Measurements from ENCODE around the gene CFAP54. TPM values are rescaled to one million over a fixed set of nuclear protein-coding genes. Genes with fewer than 3 reads are reported as not detected.
A peak's percentile ranks its signal among the peaks of the same experiment; 100 is the strongest.

The CFAP54 gene
- total and polyA plus RNA-seq, 2 of the 4 experiments (the other 2 are of a cell fraction), result 0.18 to 0.41 TPM

DNA sequence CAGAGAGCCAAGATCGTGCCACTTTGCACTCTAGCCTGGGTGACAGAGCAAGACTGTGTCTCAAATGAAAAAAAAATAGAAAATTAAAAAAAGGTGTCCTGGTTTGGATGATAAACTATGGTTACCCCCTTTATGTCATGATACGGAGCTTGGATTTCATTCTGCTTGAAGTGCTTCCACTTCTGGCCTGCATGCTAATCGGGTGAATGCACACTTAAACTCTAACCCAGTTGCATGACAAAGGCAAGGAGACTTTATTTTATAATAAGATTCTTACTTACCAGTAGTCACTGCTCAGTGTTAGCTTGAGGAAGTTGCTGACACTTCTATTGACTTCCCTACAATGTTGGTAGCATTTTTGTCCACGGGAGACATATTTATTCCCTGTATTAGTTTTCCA is 24.3 kb downstream of the CFAP54 start:
- no peak overlapping the region for H3K4ac ChIP-seq (ENCODE audit: low read depth, low read length)
- no peak overlapping the region for H3K9ac ChIP-seq (ENCODE audit: low read depth, low read length)
- in situ Hi-C loops (cut with MboI; ENCODE audit: low sequenced_read_pairs) (loop anchor here (10.0 kb wide), 1 partner anchor 309 kb away; no protein-coding TSS in a partner anchor), dilution Hi-C loops (cut with HindIII; ENCODE audit: low sequenced_read_pairs, unreplicated experiment) (loop anchor here (10.0 kb wide), 1 partner anchor 449 kb away; no protein-coding TSS in a partner anchor), intact Hi-C loops (cut with micrococcal nuclease) (no loop called here)
- WGBS, 2 experiments (ENCODE audit: extremely low coverage in 2 of 2, insufficient read length in 1 of 2), result no CpG with 5 or more reads among the region's 4 CpGs
- no peak overlapping the region for H3K18ac ChIP-seq (ENCODE audit: low read depth, low read length)
- H2AK9ac ChIP-seq (replicated peaks; ENCODE audit: low read depth, low read length, poor library complexity), result no peak overlapping the region
- ATAC-seq (ENCODE audit: low read depth), result no peak
- CTCF ChIA-PET, result interaction anchor here (0.6 kb wide), 2 partner anchors 112 to 288 kb away, joined by 4 read pairs; no protein-coding TSS in a partner anchor
- H3K4me2 ChIP-seq (ENCODE audit: low read depth, low read length), result no peak overlapping the region
- no peak overlapping the region for H2BK5ac ChIP-seq (ENCODE audit: low read depth, low read length, poor library complexity, severe bottlenecking)
- H3K27me3 ChIP-seq (ENCODE audit: control insufficient read depth, insufficient read depth, low read length), result no peaks in the 10 kb centered on the region
- TF ChIP-seq, protein P1, sequence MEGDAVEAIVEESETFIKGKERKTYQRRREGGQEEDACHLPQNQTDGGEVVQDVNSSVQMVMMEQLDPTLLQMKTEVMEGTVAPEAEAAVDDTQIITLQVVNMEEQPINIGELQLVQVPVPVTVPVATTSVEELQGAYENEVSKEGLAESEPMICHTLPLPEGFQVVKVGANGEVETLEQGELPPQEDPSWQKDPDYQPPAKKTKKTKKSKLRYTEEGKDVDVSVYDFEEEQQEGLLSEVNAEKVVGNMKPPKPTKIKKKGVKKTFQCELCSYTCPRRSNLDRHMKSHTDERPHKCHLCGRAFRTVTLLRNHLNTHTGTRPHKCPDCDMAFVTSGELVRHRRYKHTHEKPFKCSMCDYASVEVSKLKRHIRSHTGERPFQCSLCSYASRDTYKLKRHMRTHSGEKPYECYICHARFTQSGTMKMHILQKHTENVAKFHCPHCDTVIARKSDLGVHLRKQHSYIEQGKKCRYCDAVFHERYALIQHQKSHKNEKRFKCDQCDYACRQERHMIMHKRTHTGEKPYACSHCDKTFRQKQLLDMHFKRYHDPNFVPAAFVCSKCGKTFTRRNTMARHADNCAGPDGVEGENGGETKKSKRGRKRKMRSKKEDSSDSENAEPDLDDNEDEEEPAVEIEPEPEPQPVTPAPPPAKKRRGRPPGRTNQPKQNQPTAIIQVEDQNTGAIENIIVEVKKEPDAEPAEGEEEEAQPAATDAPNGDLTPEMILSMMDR (conservative IDR thresholded peaks at IDR 0.05; ENCODE audit: low read depth, low read length), result no peak
- TF ChIP-seq SMC3 (IDR thresholded peaks at IDR 0.05; ENCODE audit: low read depth, low read length) (no peak), MXI1 (IDR thresholded peaks at IDR 0.05; ENCODE audit: borderline replicate concordance, low read depth, low read length) (no peak), CHD1 (IDR thresholded peaks at IDR 0.05; ENCODE audit: low read depth, low read length) (no peak), CEBPB (IDR thresholded peaks at IDR 0.05; ENCODE audit: low read depth, low read length) (no peak), FOS (IDR thresholded peaks at IDR 0.05; ENCODE audit: low read depth, low read length) (no peak), RAD21 (IDR thresholded peaks at IDR 0.05; ENCODE audit: low read length) (no peak), POLR2A (IDR thresholded peaks at IDR 0.05; ENCODE audit: low read depth, low read length) (no peak)
- TF ChIP-seq, protein P2, sequence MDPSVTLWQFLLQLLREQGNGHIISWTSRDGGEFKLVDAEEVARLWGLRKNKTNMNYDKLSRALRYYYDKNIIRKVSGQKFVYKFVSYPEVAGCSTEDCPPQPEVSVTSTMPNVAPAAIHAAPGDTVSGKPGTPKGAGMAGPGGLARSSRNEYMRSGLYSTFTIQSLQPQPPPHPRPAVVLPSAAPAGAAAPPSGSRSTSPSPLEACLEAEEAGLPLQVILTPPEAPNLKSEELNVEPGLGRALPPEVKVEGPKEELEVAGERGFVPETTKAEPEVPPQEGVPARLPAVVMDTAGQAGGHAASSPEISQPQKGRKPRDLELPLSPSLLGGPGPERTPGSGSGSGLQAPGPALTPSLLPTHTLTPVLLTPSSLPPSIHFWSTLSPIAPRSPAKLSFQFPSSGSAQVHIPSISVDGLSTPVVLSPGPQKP (IDR thresholded peaks at IDR 0.05; ENCODE audit: borderline replicate concordance, low read depth, low read length), result no peak
- TF ChIP-seq, protein P3, sequence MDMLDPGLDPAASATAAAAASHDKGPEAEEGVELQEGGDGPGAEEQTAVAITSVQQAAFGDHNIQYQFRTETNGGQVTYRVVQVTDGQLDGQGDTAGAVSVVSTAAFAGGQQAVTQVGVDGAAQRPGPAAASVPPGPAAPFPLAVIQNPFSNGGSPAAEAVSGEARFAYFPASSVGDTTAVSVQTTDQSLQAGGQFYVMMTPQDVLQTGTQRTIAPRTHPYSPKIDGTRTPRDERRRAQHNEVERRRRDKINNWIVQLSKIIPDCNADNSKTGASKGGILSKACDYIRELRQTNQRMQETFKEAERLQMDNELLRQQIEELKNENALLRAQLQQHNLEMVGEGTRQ (IDR thresholded peaks at IDR 0.05; ENCODE audit: low read depth, low read length), result no peak
- no peak overlapping the region for H3K14ac ChIP-seq (replicated peaks; ENCODE audit: low read depth, low read length)
- no peak overlapping the region for H2AK5ac ChIP-seq (ENCODE audit: low read depth, low read length)
- H3K23ac ChIP-seq (ENCODE audit: low read depth, low read length), result no peak overlapping the region
- H4K5ac ChIP-seq (ENCODE audit: low read depth, low read length), result peak overlapping the region; percentile 32; the same call in 1 of the 2 replicates
- no peak overlapping the region for H2BK120ac ChIP-seq (ENCODE audit: low read depth, low read length)
- H4K91ac ChIP-seq (ENCODE audit: insufficient read depth, low read depth, low read length), result no peak overlapping the region
- no peak overlapping the region; a peak in 1 of 4 replicates for H4K8ac ChIP-seq (ENCODE audit: low read depth in 2 of 2, low read length in 2 of 2)
- no peak overlapping the region for H2BK20ac ChIP-seq (ENCODE audit: low read depth, low read length)
- no peaks in the 10 kb centered on the region for H4K20me1 ChIP-seq (ENCODE audit: insufficient read depth, low read length)
- BruUV-seq (replicated peaks), result no TSS peak
- POLR2A ChIA-PET (ENCODE audit: unreplicated experiment), result no interaction called here
- DNase-seq, result peak; percentile 24
- H3K9me1 ChIP-seq (ENCODE audit: insufficient read depth, low read length), result no peaks in the 10 kb centered on the region
- no peak overlapping the region for H2AFZ ChIP-seq (replicated peaks; ENCODE audit: low read length, poor library complexity)
- no peak overlapping the region for H3K4me3 ChIP-seq (ENCODE audit: insufficient read depth, low read depth, low read length)
- no peaks in the 10 kb centered on the region for H3K9me3 ChIP-seq (ENCODE audit: control insufficient read depth, insufficient read depth, low read length)
- no peak overlapping the region for H3K56ac ChIP-seq (ENCODE audit: extremely low read depth, insufficient read depth, low read length)
- peaks cover 5% of the 10 kb centered on the region for H3K4me1 ChIP-seq (ENCODE audit: control insufficient read depth, insufficient read depth, low read length)
- H2BK15ac ChIP-seq (ENCODE audit: low read depth, low read length), result no peak overlapping the region
- H3K27ac ChIP-seq (ENCODE audit: insufficient read depth, low read length), result no peak overlapping the region
- no peaks in the 10 kb centered on the region for H3K36me3 ChIP-seq (ENCODE audit: control insufficient read depth, insufficient read depth, low read length)
- H3K79me1 ChIP-seq (ENCODE audit: low read depth in 1 of 2, low read length in 2 of 2), result no peaks in the 10 kb centered on the region

Measured in IMR-90 (cell line).